HG02642 (cell line): ENCODE measurements around the gene LHFPL3.
"Not testable (repeated sequence)": the region's sequence is repeated elsewhere in the genome, so short reads cannot be mapped to it uniquely, and the experiment has no call there.

Source experiments
- ATAC-seq: cut with Tn5 transposase; IDR thresholded peaks from one replicate; pipeline ENCODE4 v1.9.1; 2021; ENCODE audit warnings: mild to moderate bottlenecking; ENCODE audit not compliant: unreplicated experiment, poor library complexity

The LHFPL3 gene

GRCh38 chr7:104914421-104914820 lies 586.0 kb downstream of the LHFPL3 start:
- no peak for ATAC-seq

- no peak for ATAC-seq
Measured at GRCh38 chr7:104921596-104921995, 593.2 kb downstream of the LHFPL3 start.

- no peak for ATAC-seq
Measured at GRCh38 chr7:104922182-104923009, 594.0 kb downstream of the LHFPL3 start.

- peak; percentile 96 for ATAC-seq
Measured at GRCh38 chr7:104923010-104923421, 594.6 kb downstream of the LHFPL3 start.

- ATAC-seq: not testable (repeated sequence)
Measured at GRCh38 chr7:104926189-104926588, 597.8 kb downstream of the LHFPL3 start.

- ATAC-seq: no peak
Measured at GRCh38 chr7:104926601-104927041, 598.2 kb downstream of the LHFPL3 start.

GRCh38 chr7:104927055-104927454 lies 598.7 kb downstream of the LHFPL3 start:
- ATAC-seq: no peak

GRCh38 chr7:104928721-104929400 lies 600.5 kb downstream of the LHFPL3 start:
- ATAC-seq: no peak

- no peak for ATAC-seq
Measured at GRCh38 chr7:104929921-104930320, 601.5 kb downstream of the LHFPL3 start.

- ATAC-seq: no peak
Measured at GRCh38 chr7:104931181-104931781, 602.9 kb downstream of the LHFPL3 start.

- ATAC-seq: no peak
Measured at GRCh38 chr7:104933022-104933421, 604.6 kb downstream of the LHFPL3 start.

- no peak for ATAC-seq
Measured at GRCh38 chr7:104933521-104933988, 605.2 kb downstream of the LHFPL3 start.

- no peak for ATAC-seq
Measured at GRCh38 chr7:104934665-104935064, 606.3 kb downstream of the LHFPL3 start.

GRCh38 chr7:104935276-104935675 lies 606.9 kb downstream of the LHFPL3 start:
- ATAC-seq: no peak

GRCh38 chr7:104936546-104936945 lies 608.1 kb downstream of the LHFPL3 start:
- no peak for ATAC-seq

GRCh38 chr7:104937489-104937888 lies 609.1 kb downstream of the LHFPL3 start:
- ATAC-seq: not testable (repeated sequence)

- no peak for ATAC-seq
Measured at GRCh38 chr7:104938741-104939390, 610.5 kb downstream of the LHFPL3 start.

GRCh38 chr7:104940023-104940710 lies 611.8 kb downstream of the LHFPL3 start:
- ATAC-seq: no peak

GRCh38 chr7:104943502-104944343 lies 615.3 kb downstream of the LHFPL3 start:
- ATAC-seq: peak; percentile 41
